Measurements from ENCODE around the gene PTPRJ.

DNA sequence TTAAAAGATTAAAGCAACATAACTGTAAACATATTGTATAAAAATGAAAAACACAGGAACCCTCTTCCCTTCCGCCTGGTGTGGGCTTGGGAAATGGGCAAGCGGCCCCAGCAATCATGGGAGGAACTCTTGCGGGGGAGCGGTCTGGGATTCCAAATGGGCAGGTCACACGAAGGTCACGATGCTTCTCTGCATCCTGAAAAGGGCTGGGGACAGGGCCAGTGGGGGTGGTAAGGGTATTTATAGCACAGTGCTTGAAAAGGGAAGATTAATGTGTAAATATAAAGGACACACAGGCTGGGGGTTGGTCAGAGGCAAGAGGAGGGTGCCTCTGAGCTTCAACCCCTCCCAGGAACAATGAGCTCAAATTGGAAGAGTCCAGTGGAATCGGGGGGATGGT, 189.4 kb downstream of the PTPRJ start:
- TF ChIP-seq POLR2A (IDR thresholded peaks at IDR 0.05; ENCODE audit: low read depth, low read length) (no peak), POLR2AphosphoS5 (IDR thresholded peaks at IDR 0.05; ENCODE audit: low read depth, low read length) (no peak), TAF1 (IDR thresholded peaks at IDR 0.05; ENCODE audit: borderline replicate concordance, low read depth, low read length) (no peak)

Measured in GM12892 (cell line).